ENCODE measurements around the gene ADISSP.

Gene ADISSP

DNA sequence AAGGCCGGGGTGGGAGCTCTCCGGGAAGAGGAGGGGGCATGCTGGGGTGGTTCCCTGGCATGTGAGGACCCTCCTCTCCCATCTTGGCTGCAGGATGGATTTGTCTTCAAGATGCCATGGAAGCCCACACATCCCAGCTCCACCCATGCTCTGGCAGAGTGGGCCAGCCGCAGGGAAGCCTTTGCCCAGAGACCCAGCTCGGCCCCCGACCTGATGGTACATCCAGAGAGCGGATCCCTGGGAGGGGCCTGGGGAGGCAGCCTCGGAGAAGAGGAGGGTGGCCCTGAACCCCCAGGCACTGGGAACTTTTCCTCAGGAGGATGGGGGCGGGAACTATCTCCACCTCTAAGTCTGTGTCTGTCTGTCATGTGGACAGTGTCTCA, 33.3 kb upstream of the ADISSP start:
- Histone ChIP-seq H4K20me1 (ENCODE audit: low read depth, low read length) (no peaks in the 10 kb centered on the region), H3F3A (ENCODE audit: insufficient read depth) (no peaks in the 10 kb centered on the region), H3K9me3 (ENCODE audit: insufficient read depth, low read length) (no peaks in the 10 kb centered on the region), H3K4me3 (ENCODE audit: insufficient read depth, low read length, poor library complexity, severe bottlenecking) (no peak overlapping the region), H3K9ac (ENCODE audit: low read length) (no peak overlapping the region), H3K79me2 (ENCODE audit: insufficient read depth, low read length) (peaks cover 12% of the 10 kb centered on the region), H3K9me2 (replicated peaks; ENCODE audit: insufficient read depth, low read length) (no peaks in the 10 kb centered on the region), H3K4me2 (ENCODE audit: low read depth, low read length, poor library complexity, severe bottlenecking) (no peak overlapping the region), H2AFZ (ENCODE audit: low read depth, low read length, severe bottlenecking) (no peak overlapping the region), H3K36me3 (ENCODE audit: low read length) (no peaks in the 10 kb centered on the region), H3K27me3 (ENCODE audit: low read length) (no peaks in the 10 kb centered on the region), H3K27ac (ENCODE audit: low read depth, low read length) (no peak overlapping the region)
- TF ChIP-seq, protein P1, sequence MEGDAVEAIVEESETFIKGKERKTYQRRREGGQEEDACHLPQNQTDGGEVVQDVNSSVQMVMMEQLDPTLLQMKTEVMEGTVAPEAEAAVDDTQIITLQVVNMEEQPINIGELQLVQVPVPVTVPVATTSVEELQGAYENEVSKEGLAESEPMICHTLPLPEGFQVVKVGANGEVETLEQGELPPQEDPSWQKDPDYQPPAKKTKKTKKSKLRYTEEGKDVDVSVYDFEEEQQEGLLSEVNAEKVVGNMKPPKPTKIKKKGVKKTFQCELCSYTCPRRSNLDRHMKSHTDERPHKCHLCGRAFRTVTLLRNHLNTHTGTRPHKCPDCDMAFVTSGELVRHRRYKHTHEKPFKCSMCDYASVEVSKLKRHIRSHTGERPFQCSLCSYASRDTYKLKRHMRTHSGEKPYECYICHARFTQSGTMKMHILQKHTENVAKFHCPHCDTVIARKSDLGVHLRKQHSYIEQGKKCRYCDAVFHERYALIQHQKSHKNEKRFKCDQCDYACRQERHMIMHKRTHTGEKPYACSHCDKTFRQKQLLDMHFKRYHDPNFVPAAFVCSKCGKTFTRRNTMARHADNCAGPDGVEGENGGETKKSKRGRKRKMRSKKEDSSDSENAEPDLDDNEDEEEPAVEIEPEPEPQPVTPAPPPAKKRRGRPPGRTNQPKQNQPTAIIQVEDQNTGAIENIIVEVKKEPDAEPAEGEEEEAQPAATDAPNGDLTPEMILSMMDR (IDR thresholded peaks at IDR 0.05; ENCODE audit: insufficient read depth, low read length, poor library complexity, severe bottlenecking): no peak
- no peak for TF ChIP-seq EZH2phosphoT487 (conservative IDR thresholded peaks at IDR 0.05; ENCODE audit: low read length)

DNA sequence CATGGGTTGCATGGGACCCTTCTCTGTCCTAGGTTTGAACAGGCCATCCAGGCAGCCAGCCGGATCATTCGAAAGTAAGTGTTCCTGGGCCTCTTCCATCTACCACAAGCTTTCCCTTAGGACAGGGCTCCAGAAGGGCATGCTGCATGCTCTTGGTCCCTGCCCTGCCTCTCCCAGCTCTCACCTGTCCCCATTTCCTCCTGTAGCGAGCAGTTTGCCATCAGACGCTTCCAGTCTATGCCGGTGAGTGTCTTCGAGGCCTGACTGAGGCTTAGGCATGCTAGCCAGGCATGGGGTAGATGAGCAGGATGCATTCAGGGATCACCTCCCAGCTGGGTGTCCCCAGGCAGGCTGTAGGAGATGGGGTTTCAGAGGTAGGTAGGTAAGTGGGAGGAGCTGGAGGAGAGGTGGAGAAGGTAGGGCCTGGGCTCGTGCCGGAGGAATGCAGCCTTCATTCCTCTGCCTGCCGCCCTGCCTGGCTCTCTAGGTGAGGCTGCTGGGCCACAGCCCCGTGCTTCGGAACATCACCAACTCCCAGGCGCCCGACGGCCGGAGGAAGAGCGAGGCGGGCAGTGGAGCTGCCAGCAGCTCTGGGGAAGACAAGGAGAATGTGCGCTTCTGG, 32.8 kb upstream of the ADISSP start:
- H4K20me1 ChIP-seq (ENCODE audit: low read depth, low read length): no peaks in the 10 kb centered on the region
- no peak overlapping the region for H3K4me2 ChIP-seq (ENCODE audit: low read depth, low read length, poor library complexity, severe bottlenecking)
- H3K9me2 ChIP-seq (replicated peaks; ENCODE audit: insufficient read depth, low read length): no peaks in the 10 kb centered on the region
- no peak for TF ChIP-seq EZH2phosphoT487 (conservative IDR thresholded peaks at IDR 0.05; ENCODE audit: low read length)
- TF ChIP-seq, protein P1 (IDR thresholded peaks at IDR 0.05; ENCODE audit: insufficient read depth, low read length, poor library complexity, severe bottlenecking): no peak
- H3K9ac ChIP-seq (ENCODE audit: low read length): no peak overlapping the region
- H3K4me3 ChIP-seq (ENCODE audit: insufficient read depth, low read length, poor library complexity, severe bottlenecking): no peak overlapping the region
- H3F3A ChIP-seq (ENCODE audit: insufficient read depth): no peaks in the 10 kb centered on the region
- H3K27me3 ChIP-seq (ENCODE audit: low read length): no peaks in the 10 kb centered on the region
- H2AFZ ChIP-seq (ENCODE audit: low read depth, low read length, severe bottlenecking): no peak overlapping the region
- H3K79me2 ChIP-seq (ENCODE audit: insufficient read depth, low read length): peaks cover 12% of the 10 kb centered on the region
- no peaks in the 10 kb centered on the region for H3K36me3 ChIP-seq (ENCODE audit: low read length)
- H3K27ac ChIP-seq (ENCODE audit: low read depth, low read length): no peak overlapping the region
- H3K9me3 ChIP-seq (ENCODE audit: insufficient read depth, low read length): no peaks in the 10 kb centered on the region

DNA sequence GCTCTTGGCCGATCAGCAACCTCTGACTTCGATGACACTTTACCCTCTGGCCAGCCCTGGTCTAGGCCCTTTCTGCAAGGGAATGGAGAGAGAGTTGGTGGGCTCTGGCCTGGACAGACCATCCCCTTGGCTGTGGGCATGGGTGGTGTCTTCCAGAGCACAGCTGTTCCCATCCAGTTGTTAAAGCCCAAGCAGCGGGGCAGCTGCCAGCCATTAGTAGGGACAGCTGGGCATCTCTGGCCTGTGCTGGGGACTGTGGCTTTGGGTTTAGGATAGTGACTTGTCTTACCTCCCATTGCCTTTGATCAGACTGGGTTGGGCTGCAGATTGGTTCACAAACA, 31.3 kb upstream of the ADISSP start:
- no peak for TF ChIP-seq EZH2phosphoT487 (conservative IDR thresholded peaks at IDR 0.05; ENCODE audit: low read length)
- TF ChIP-seq, protein P1 (IDR thresholded peaks at IDR 0.05; ENCODE audit: insufficient read depth, low read length, poor library complexity, severe bottlenecking): no peak

More for the DNA sequence above, 31.3 kb upstream of the ADISSP start:
- H3K9me2 ChIP-seq (replicated peaks; ENCODE audit: insufficient read depth, low read length): no peaks in the 10 kb centered on the region
- H3K9ac ChIP-seq (ENCODE audit: low read length): no peak overlapping the region
- H3F3A ChIP-seq (ENCODE audit: insufficient read depth): no peaks in the 10 kb centered on the region
- H3K36me3 ChIP-seq (ENCODE audit: low read length): no peaks in the 10 kb centered on the region
- no peaks in the 10 kb centered on the region for H4K20me1 ChIP-seq (ENCODE audit: low read depth, low read length)
- no peak overlapping the region for H3K4me2 ChIP-seq (ENCODE audit: low read depth, low read length, poor library complexity, severe bottlenecking)
- H3K27me3 ChIP-seq (ENCODE audit: low read length): no peaks in the 10 kb centered on the region
- H3K4me3 ChIP-seq (ENCODE audit: insufficient read depth, low read length, poor library complexity, severe bottlenecking): no peak overlapping the region
- H3K9me3 ChIP-seq (ENCODE audit: insufficient read depth, low read length): no peaks in the 10 kb centered on the region
- H3K27ac ChIP-seq (ENCODE audit: low read depth, low read length): no peak overlapping the region
- H2AFZ ChIP-seq (ENCODE audit: low read depth, low read length, severe bottlenecking): no peak overlapping the region
- H3K79me2 ChIP-seq (ENCODE audit: insufficient read depth, low read length): peaks cover 12% of the 10 kb centered on the region

Data from SU-DHL-6 (cell line).